Gastrocnemius medialis (tissue), 4 donors: Measurements from ENCODE around the gene EHD4. TPM values are rescaled to one million over a fixed set of nuclear protein-coding genes. Genes with fewer than 3 reads are reported as not detected.
A peak's percentile ranks its signal among the peaks of the same experiment; 100 is the strongest.

Experiments
- ATAC-seq, 2 donors: fragments of 150-250 bp; one replicate each; pipeline ENCODE4 v1.9.1; 2016
- DNase-seq, 2 donors: peaks; one replicate each; pipeline ENCODE4 v3.0.0-alpha.2; 2019
- H3K27ac ChIP-seq, 4 donors: fragments of 200-600 bp; sonication (generic); 1 replicate in 1 of 4; 2 replicates in 3 of 4; pipeline ENCODE4 v1.5.1; 2016 to 2018; ENCODE audit warnings: mild to moderate bottlenecking in 2 of 4, moderate library complexity in 1 of 4
- H3K27me3 ChIP-seq, 3 donors: fragments of 200-600 bp; sonication (generic) in 2 of 3; 1 replicate in 1 of 3; 2 replicates in 2 of 3; pipeline versions ENCODE4 v1.5.1 to v1.6.0; 2016 to 2019; ENCODE audit warnings: mild to moderate bottlenecking in 1 of 3, moderate library complexity in 1 of 3
- H3K36me3 ChIP-seq, 2 donors: fragments of 200-600 bp; sonication (generic) in 1 of 2; one replicate each; pipeline ENCODE4 v1.5.1; 2017 to 2018
- H3K4me1 ChIP-seq, 2 donors: fragments of 200-600 bp; sonication (generic) in 1 of 2; one replicate each; pipeline ENCODE4 v1.5.1; 2016 to 2017; ENCODE audit warnings: mild to moderate bottlenecking in 2 of 2
- H3K4me3 ChIP-seq, 4 donors: fragments of 200-600 bp; sonication (generic) in 3 of 4; 1 replicate in 1 of 4; 2 replicates in 3 of 4; pipeline ENCODE4 v1.5.1; 2016 to 2019; ENCODE audit warnings: mild to moderate bottlenecking in 2 of 4
- H3K9me3 ChIP-seq, 3 donors: fragments of 200-600 bp; sonication (generic) in 2 of 3; 1 replicate in 1 of 3; 2 replicates in 2 of 3; pipeline ENCODE4 v1.5.1; 2016 to 2019
- POLR2A ChIP-seq, 2 donors: fragments of 450-650 bp; IDR thresholded peaks; one replicate each; pipeline ENCODE4 v1.6.1; 2017; ENCODE audit warnings: antibody characterized with exemption in 2 of 2, mild to moderate bottlenecking in 2 of 2, moderate library complexity in 2 of 2
- in situ Hi-C, 4 donors: fragments of 200-750 bp; cut with MboI; loops; one replicate each; pipeline versions ENCODE4 v1.15.0 to v1.8.0; 2017; ENCODE audit warnings: low sequenced_read_pairs in 4 of 4
- intact Hi-C: fragments of 100-400 bp; cut with DNase I; formaldehyde crosslinking; loops from one replicate; pipeline ENCODE4 v1.15.1; 2023; ENCODE audit warnings: low total_unique reads
- total RNA-seq, 4 donors: library from RNA; depleted of rRNA; stranded (reverse); fragments of >200 nt; gene quantifications; one replicate each; pipeline versions ENCODE4 v1.1.0 to v1.2.3, GENCODE V29; 2016
- TF ChIP-seq, protein P1 (sequence below), 5 experiments: fragments of 450-650 bp in 3 of 5; fragments of 200-600 bp in 2 of 5; sonication (generic) in 2 of 5; IDR thresholded peaks in 4 of 5; conservative IDR thresholded peaks in 1 of 5; 1 replicate in 4 of 5; 2 replicates in 1 of 5; pipeline ENCODE4 v1.5.1; 2016 to 2019; ENCODE audit warnings: antibody characterized with exemption in 5 of 5, mild to moderate bottlenecking in 3 of 5, moderate library complexity in 3 of 5

Gene EHD4
- total RNA-seq, 4 donors from 2014 or later: 3.8 to 7.1 (median 4.3) TPM

DNA sequence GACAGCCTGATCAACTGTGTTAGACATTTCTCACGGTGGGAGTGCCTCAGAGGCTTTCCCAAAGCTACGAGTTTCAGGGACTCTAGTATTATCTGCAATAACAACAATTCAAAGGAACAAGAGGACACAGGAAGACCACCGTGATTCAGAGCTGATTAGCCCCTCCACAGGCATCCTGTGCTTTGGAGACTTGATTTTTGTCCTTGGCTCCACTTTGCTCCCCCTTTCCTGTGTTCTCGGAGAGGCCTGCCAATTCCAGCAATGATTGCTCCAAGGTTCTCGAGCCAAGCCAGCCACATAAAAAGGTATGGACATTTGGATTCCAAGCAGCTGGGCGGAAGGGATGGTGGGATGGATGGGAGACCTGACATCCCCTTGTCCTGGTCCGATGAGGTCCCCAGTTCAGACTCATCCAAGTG lies 14.3 kb downstream of the EHD4 start:
- H3K9me3 ChIP-seq: no peaks in the 10 kb centered on the region
- DNase-seq: no peak
- H3K36me3 ChIP-seq: no peaks in the 10 kb centered on the region
- H3K4me1 ChIP-seq: no peaks in the 10 kb centered on the region
- H3K27ac ChIP-seq: peak overlapping the region in 1 of 4 donors; percentile 7
- ATAC-seq: peak in 1 of 2 donors; percentile 30
- H3K27me3 ChIP-seq: no peaks in the 10 kb centered on the region
- no peak overlapping the region for H3K4me3 ChIP-seq
- in situ Hi-C loops: no loop called here
- TF ChIP-seq, protein P1, sequence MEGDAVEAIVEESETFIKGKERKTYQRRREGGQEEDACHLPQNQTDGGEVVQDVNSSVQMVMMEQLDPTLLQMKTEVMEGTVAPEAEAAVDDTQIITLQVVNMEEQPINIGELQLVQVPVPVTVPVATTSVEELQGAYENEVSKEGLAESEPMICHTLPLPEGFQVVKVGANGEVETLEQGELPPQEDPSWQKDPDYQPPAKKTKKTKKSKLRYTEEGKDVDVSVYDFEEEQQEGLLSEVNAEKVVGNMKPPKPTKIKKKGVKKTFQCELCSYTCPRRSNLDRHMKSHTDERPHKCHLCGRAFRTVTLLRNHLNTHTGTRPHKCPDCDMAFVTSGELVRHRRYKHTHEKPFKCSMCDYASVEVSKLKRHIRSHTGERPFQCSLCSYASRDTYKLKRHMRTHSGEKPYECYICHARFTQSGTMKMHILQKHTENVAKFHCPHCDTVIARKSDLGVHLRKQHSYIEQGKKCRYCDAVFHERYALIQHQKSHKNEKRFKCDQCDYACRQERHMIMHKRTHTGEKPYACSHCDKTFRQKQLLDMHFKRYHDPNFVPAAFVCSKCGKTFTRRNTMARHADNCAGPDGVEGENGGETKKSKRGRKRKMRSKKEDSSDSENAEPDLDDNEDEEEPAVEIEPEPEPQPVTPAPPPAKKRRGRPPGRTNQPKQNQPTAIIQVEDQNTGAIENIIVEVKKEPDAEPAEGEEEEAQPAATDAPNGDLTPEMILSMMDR (IDR thresholded peaks at IDR 0.05 in 4 of 5, conservative IDR thresholded peaks at IDR 0.05 in 1 of 5): no peak
- TF ChIP-seq POLR2A (IDR thresholded peaks at IDR 0.05): no peak
- intact Hi-C loops: no loop called here

DNA sequence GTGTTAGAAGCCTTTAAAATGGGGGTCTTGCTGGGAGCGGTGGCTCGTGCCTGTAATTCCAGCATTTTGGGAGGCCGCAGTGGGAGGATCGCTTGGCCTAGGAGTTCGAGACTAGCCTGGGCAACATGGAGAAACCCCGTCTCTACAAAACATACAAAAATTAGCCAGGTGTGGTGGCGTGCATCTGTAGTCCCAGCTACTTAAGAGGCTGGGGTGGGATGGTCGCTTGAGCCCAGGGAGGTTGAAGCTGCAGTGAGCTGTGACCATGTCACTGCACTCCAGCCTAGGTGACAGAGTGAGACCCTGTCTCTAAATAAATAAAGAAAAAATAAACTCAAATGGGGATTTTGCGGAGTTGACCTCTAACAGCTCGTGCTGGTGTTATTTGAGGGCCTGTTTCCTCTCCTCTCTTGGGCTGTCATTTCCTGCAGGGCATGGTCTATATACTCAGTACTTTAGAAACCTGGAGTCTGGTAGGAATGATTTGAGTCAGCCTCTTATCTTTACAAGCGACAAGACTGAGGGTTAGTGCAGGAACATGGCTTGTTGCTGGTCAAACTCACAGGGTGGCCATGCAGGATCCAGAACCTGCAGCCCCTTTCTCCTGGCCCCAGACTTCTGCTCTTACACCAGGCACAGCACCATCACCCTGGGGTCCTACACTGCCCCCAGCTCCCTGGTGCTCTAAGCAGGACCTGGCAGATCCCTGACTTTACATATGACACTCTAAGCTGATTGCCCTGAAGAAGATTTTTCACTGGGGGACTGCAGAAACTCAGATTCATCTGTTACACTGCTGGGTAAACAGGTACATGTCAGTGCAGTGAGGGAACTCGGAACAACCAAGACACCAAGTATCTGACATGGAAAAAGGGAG lies 15.1 kb downstream of the EHD4 start:
- Histone ChIP-seq H3K4me1 (no peaks in the 10 kb centered on the region), H3K9me3 (no peaks in the 10 kb centered on the region), H3K4me3 (no peak overlapping the region), H3K36me3 (no peaks in the 10 kb centered on the region), H3K27ac (peak overlapping the region in 1 of 4 donors; percentile 7), H3K27me3 (no peaks in the 10 kb centered on the region)
- ATAC-seq (no peak), DNase-seq (no peak)
- in situ Hi-C loops (no loop called here), intact Hi-C loops (no loop called here)
- no peak for TF ChIP-seq POLR2A (IDR thresholded peaks at IDR 0.05)
- TF ChIP-seq, protein P1 (IDR thresholded peaks at IDR 0.05 in 4 of 5, conservative IDR thresholded peaks at IDR 0.05 in 1 of 5): no peak

DNA sequence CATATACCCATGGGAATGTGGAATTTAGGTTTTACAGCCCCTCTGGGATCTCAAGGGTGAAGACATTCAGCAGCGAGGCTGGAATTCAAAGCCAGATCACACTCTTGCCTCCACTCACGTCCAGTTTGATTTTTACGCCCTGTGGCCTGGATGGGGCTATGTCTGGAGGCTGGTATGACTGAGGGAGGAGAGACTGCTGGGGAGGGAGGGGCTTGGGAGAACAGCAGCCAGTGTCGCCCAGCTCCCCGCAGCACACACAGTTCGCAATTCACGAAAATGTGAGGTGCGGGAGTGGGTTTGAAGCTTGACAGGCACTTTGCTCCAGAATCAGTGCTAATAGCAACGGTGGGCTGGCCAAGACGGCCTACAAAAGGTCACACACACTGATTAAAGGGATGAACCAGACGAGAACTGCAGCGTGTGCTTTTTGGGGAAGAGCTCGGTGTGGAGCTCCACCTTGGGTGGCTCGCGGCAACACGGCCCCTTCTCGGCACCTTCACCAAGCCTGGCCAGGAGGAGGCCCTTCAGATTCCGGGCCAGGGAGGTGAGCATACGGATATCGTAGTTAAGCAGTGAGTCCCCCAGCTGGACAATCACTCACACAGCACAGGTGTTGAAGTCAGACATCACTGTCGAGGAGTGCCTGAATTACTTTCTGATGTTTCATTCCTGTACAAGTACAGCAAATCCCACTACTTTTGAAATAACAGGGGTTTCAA lies 16.4 kb downstream of the EHD4 start:
- Histone ChIP-seq H3K36me3 (no peaks in the 10 kb centered on the region), H3K4me1 (no peaks in the 10 kb centered on the region), H3K4me3 (no peak overlapping the region), H3K27me3 (no peaks in the 10 kb centered on the region), H3K27ac (peak overlapping the region in 1 of 4 donors; percentile 5), H3K9me3 (no peaks in the 10 kb centered on the region)
- in situ Hi-C loops: no loop called here
- ATAC-seq (no peak), DNase-seq (no peak)
- TF ChIP-seq, protein P1 (IDR thresholded peaks at IDR 0.05 in 4 of 5, conservative IDR thresholded peaks at IDR 0.05 in 1 of 5): peak in 1 of 5 experiments; percentile 15
- TF ChIP-seq POLR2A (IDR thresholded peaks at IDR 0.05): no peak
- intact Hi-C loops: no loop called here

DNA sequence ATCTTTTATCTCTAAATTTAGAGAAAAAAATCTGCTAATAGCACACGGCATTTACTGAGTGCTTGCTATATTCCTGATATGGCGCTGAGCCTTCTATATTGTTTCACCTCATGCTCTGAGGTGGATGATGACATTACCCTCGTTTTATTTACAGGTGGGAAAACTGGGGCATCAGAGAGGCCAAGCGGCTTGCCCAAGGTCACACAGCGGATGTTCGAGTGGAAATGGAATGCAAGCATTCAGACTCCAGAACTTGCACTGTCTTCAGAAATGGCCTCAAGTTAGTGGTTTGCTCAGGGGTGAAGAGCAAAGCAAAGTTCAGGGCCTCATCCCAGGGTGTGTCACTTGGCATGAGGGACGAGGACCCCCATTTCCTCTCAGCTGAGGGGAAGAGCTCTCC lies 17.3 kb downstream of the EHD4 start:
- H3K4me1 ChIP-seq: peaks cover 0 to 3% of the 10 kb centered on the region in 2 donors
- no peak for DNase-seq
- in situ Hi-C loops (no loop called here), intact Hi-C loops (no loop called here)
- ATAC-seq: no peak
- no peak overlapping the region for H3K4me3 ChIP-seq
- TF ChIP-seq, protein P1 (IDR thresholded peaks at IDR 0.05 in 4 of 5, conservative IDR thresholded peaks at IDR 0.05 in 1 of 5): no peak
- TF ChIP-seq POLR2A (IDR thresholded peaks at IDR 0.05): no peak
- H3K9me3 ChIP-seq: no peaks in the 10 kb centered on the region
- no peaks in the 10 kb centered on the region for H3K27me3 ChIP-seq
- H3K36me3 ChIP-seq: no peaks in the 10 kb centered on the region
- H3K27ac ChIP-seq: no peak overlapping the region
